ENCODE results near the gene MORF4L1. TPM values are rescaled to one million over a fixed set of nuclear protein-coding genes. Genes with fewer than 3 reads are reported as not detected.

Gene MORF4L1
- total RNA-seq, 4 donors from 2014 or later = 279 to 372 (median 286) TPM

- in situ Hi-C loops (cut with MboI; ENCODE audit: low sequenced_read_pairs in 4 of 4) = no loop called here
- Histone ChIP-seq H3K4me3 (no peak overlapping the region), H3K27me3 (no peaks in the 10 kb centered on the region), H3K36me3 (peaks cover 0 to 14% of the 10 kb centered on the region in 2 donors), H3K9me3 (no peaks in the 10 kb centered on the region), H3K4me1 (peaks cover 76 to 78% of the 10 kb centered on the region in 2 donors), H3K27ac (peak overlapping the region in 3 of 4 donors; percentile 1 to 43 (median 32))
- intact Hi-C loops (cut with DNase I; ENCODE audit: low total_unique reads) = no loop called here
- DNase-seq (no peak), ATAC-seq (no peak)
- TF ChIP-seq CTCF (IDR thresholded peaks at IDR 0.05 in 4 of 5, conservative IDR thresholded peaks at IDR 0.05 in 1 of 5) (no peak), POLR2A (IDR thresholded peaks at IDR 0.05) (no peak)
Observed at GRCh38 chr15:78879517-78880241, 7.0 kb downstream of the MORF4L1 start.

DNA sequence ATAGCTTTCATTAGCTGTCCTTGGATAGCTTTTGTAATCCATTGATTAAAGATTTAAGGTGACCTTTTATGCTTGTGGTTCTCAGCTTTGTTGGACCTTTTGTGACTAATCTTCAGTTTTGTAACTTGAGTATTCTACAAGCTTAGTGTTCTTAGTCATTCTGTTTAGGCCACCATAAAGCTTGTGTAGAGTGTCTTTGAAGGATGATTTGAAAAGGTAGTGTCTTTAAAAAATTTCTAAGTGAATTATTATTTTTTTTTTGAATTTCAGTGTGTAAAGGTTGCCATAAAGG lies 7.5 kb downstream of the MORF4L1 start:
- Histone ChIP-seq H3K27me3 (no peaks in the 10 kb centered on the region), H3K4me1 (peaks cover 71 to 73% of the 10 kb centered on the region in 2 donors), H3K36me3 (peaks cover 0 to 14% of the 10 kb centered on the region in 2 donors), H3K9me3 (no peaks in the 10 kb centered on the region), H3K27ac (peak overlapping the region in 3 of 4 donors; percentile 4 to 43 (median 32)), H3K4me3 (no peak overlapping the region)
- TF ChIP-seq CTCF (IDR thresholded peaks at IDR 0.05 in 4 of 5, conservative IDR thresholded peaks at IDR 0.05 in 1 of 5) = no peak
- intact Hi-C loops (cut with DNase I; ENCODE audit: low total_unique reads) = no loop called here
- in situ Hi-C loops (cut with MboI; ENCODE audit: low sequenced_read_pairs in 4 of 4) = no loop called here
- ATAC-seq (peak; percentile 40 to 65), DNase-seq (no peak)

GRCh38 chr15:78880813-78881212 lies 8.1 kb downstream of the MORF4L1 start:
- DNase-seq (no peak), ATAC-seq (no peak)
- Histone ChIP-seq H3K27ac (peak overlapping the region in 1 of 4 donors; percentile 43), H3K4me3 (no peak overlapping the region), H3K27me3 (no peaks in the 10 kb centered on the region), H3K4me1 (peaks cover 65 to 68% of the 10 kb centered on the region in 2 donors), H3K9me3 (no peaks in the 10 kb centered on the region), H3K36me3 (peaks cover 0 to 15% of the 10 kb centered on the region in 2 donors)
- in situ Hi-C loops (cut with MboI; ENCODE audit: low sequenced_read_pairs in 4 of 4) (no loop called here), intact Hi-C loops (cut with DNase I; ENCODE audit: low total_unique reads) (no loop called here)
- TF ChIP-seq POLR2A (IDR thresholded peaks at IDR 0.05) = no peak
- TF ChIP-seq CTCF (IDR thresholded peaks at IDR 0.05 in 4 of 5, conservative IDR thresholded peaks at IDR 0.05 in 1 of 5) = no peak

DNA sequence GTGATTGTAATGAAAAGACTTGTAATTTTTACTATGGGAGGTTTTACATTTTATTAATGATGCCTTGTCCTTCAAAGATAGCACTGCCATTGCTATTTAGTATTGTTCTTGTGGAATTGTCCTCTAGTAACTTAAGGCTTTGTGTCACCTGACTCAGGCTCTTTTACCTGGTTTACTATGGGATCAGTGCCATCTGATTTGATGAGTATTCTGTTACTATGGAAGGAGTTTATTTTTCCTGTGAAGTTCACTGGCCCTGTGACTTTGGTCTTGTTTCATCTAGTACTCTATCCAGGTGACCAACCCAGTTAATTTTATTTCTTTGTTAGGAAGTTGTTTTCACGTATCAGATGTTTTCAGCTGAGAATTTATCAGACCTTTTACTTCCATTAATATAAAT lies 9.0 kb downstream of the MORF4L1 start:
- peaks cover 0 to 22% of the 10 kb centered on the region in 2 donors for H3K36me3 ChIP-seq
- H3K27ac ChIP-seq = peak overlapping the region in 1 of 4 donors; percentile 3
- H3K4me3 ChIP-seq = no peak overlapping the region
- no peaks in the 10 kb centered on the region for H3K9me3 ChIP-seq
- TF ChIP-seq CTCF (IDR thresholded peaks at IDR 0.05 in 4 of 5, conservative IDR thresholded peaks at IDR 0.05 in 1 of 5) = no peak
- TF ChIP-seq POLR2A (IDR thresholded peaks at IDR 0.05) = no peak
- ATAC-seq (no peak), DNase-seq (no peak)
- peaks cover 58 to 59% of the 10 kb centered on the region in 2 donors for H3K4me1 ChIP-seq
- H3K27me3 ChIP-seq = no peaks in the 10 kb centered on the region
- intact Hi-C loops (cut with DNase I; ENCODE audit: low total_unique reads) (no loop called here), in situ Hi-C loops (cut with MboI; ENCODE audit: low sequenced_read_pairs in 4 of 4) (no loop called here)

- Histone ChIP-seq H3K4me1 (no peaks in the 10 kb centered on the region), H3K36me3 (peaks cover 0 to 76% of the 10 kb centered on the region in 2 donors), H3K4me3 (no peak overlapping the region), H3K27ac (no peak overlapping the region), H3K9me3 (no peaks in the 10 kb centered on the region), H3K27me3 (no peaks in the 10 kb centered on the region)
- intact Hi-C loops (cut with DNase I; ENCODE audit: low total_unique reads) = no loop called here
- no peak for TF ChIP-seq POLR2A (IDR thresholded peaks at IDR 0.05)
- TF ChIP-seq CTCF (IDR thresholded peaks at IDR 0.05 in 4 of 5, conservative IDR thresholded peaks at IDR 0.05 in 1 of 5) = no peak
- DNase-seq = no peak
- no peak for ATAC-seq
- in situ Hi-C loops (cut with MboI; ENCODE audit: low sequenced_read_pairs in 4 of 4) = no loop called here
Observed at GRCh38 chr15:78889000-78889399, 16.3 kb downstream of the MORF4L1 start.

Data from gastrocnemius medialis (tissue), 4 donors.